ENCODE results near the gene SRRM3.
"Not testable (repeated sequence)": the region's sequence is repeated elsewhere in the genome, so short reads cannot be mapped to it uniquely, and the experiment has no call there.

The SRRM3 gene, protein sequence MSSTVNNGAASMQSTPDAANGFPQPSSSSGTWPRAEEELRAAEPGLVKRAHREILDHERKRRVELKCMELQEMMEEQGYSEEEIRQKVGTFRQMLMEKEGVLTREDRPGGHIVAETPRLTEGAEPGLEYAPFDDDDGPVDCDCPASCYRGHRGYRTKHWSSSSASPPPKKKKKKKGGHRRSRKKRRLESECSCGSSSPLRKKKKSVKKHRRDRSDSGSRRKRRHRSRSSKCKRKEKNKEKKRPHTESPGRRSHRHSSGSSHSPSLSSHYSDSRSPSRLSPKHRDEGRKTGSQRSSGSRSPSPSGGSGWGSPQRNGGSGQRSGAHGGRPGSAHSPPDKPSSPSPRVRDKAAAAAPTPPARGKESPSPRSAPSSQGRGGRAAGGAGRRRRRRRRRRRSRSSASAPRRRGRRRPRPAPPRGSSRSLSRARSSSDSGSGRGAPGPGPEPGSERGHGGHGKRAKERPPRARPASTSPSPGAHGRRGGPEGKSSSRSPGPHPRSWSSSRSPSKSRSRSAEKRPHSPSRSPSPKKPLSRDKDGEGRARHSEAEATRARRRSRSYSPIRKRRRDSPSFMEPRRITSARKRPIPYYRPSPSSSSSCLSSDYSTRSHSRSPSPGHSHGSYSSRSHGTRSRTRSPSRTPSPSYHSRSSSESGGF

DNA sequence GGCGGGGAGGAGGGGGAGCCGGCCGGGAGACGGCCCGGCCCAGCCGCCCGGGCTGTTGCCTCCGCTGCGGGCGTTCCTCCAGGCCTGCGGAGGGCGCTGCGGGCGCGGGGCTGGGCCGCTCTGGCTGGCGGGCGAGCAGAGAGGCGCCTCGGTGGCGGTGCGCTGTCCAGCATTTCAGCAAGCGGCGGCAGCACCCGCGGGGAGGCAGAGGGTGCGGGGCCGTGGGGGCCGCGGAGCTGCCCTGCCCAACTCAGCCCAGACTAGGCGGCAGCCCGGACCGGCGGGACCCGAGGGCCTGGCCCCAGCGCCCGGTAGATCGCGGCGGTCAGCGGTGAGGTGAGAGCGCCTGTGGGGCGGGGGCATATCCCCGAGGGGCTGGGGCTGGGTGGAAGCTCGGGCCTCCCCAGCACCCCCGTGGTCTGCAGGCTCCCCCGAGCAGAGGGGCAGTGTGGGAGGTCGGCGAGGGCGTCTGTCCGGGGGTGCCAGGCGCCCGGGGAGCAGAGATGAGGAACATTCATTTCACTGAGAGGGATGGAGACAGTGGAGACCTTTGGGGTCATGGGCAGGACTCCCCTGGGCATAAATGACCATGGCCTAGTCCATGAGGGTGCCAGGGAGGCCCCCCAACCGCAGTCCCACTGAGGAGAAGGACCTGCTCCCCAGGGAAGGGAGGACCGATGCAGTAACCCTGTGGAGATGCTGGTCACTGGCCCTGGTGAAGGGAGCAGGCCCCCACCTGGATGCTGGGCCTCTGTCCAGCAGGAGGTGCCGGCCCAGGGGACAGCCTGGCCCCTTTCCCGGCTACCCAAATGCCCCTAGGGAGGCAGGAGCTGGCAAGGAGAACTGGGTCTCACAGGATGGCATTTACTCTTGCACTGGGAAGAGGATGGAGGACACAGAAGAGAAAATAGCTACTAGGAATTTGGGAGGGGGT, at the start of gene SRRM3:
TSS of gene SRRM3 (plus strand) at position 165 of the 934 bp plus-strand sequence. CDS start 33,171 bp downstream, outside the sequence.
- DNase-seq = peak; percentile 84

- no peak for DNase-seq
These were observed 49.8 kb upstream of the SRRM3 start for GRCh38 chr7:76151932-76152331.

DNA sequence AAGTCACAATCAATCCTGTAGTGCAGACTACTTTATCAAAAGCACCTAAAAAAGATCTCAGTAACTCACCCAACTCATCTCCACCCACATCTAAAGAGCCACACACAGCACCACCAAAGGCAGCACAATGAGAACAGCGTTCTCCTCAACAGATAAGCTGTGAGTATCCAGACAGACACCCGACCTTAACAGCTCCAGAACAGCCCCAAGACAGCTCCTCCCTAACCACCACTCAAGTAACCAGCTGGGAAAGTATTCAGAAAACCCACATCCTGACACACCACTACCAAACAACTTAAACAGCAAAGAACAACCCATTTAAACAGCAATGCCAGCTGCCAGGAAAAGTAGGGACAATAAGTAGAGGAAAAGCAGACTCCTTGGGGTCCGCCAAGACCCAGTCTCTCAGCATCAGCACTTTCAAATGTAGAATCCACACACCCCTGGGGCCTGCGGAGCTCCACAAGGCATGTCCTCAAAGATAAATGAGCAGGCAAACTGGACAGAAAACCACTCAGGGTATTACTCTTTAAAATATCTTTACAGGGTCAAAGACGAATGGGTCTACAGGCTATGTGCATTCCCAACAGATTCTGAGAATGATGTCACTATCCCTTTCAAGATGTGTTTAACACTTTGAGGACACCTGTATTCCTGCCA, 48.0 kb upstream of the SRRM3 start:
- DNase-seq = not testable (repeated sequence)

DNA sequence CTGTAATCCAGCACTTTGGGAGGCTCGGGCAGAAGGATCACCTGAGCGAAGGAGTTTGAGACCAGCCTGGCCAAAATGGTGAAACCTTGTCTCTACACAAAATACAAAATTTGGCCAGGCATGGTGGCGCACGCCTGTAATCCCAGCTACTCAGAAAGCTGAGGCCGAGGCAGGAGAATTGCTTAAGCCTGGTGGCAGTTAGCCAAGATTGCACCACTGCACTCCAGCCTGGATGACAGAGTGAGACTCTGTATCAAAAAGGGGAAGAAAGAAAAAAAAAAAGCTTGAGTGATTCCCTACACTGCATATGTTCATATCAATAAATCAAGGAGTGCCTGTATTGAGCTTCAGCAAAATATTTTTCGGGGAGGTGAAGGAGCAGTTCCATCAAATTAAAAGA, 45.8 kb upstream of the SRRM3 start:
- no peak for DNase-seq

DNA sequence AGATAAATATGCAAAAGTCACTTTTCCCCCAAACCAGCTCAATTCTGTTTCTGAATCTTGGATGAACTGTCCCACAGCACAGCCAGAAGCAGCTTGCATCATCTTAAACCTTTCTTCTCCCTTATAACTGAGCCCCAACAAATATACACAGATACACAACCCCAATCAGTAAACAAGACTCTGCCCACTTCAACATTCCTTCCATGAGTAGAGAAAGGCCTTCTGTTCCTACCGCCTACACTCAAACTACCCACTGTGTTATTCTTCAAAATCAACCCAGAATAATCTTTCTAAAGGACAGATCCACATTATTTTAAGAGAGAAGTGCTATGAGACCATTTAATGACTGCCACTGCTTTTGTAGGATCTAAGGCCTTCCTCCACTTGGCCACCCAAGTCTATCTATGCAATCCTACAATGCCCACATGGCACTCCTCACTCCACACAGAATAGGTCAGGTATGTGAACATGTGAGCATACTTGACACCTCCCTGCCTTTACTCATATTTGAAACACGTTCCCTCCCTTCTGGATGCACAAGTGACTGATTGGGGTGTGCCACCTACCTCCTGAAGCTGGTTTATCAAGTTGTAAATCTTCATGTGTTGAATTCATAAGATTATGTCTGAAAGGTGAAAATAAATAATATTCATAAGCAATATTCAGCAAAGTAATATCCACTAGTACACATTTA, 44.6 kb upstream of the SRRM3 start:
- DNase-seq = not testable (repeated sequence)

DNA sequence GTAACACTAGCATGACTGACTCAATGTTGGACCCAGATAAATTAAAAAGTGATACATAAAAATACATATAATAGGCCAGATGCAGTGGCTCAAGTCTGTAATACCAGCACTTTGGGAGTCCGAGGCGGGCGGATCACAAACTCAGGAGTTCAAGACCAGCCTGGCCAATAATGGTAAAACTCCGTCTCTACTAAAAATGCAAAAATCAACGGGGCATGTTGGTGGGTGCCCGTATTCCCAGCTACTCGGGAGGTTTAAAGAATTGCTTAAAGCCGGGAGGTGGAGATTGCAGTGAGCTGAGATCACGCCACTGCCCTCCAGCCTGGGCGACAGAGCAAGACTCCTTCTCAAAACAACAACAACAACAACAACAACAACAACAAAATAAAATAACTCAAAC, 43.3 kb upstream of the SRRM3 start:
- DNase-seq = not testable (repeated sequence)

- not testable (repeated sequence) for DNase-seq
These were observed 39.1 kb upstream of the SRRM3 start for GRCh38 chr7:76162416-76163170.

- not testable (repeated sequence) for DNase-seq
These were observed 37.9 kb upstream of the SRRM3 start for GRCh38 chr7:76163812-76164211.

- no peak for DNase-seq
These were observed 36.4 kb upstream of the SRRM3 start for GRCh38 chr7:76165106-76165972.

DNA sequence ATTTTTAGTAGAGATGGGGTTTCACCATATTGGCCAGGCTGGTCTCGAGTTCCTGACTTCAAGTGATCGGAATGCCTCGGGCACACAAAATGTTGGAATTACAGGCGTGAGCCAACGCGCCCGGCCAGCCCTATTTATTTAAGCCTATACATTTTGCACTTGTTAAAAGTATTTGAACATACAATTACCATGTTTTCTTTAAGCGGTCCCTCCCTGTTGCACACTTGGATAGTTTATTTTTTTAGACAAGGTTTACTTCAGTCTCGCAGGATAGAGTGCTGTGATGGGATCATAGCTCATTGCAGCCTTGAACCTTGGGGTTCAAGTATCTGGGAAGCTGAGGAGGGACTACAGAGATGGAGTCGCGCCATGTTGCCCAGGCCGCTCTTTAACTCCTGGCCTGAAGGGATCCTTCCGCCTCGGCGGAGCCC, 35.7 kb upstream of the SRRM3 start:
- no peak for DNase-seq

DNA sequence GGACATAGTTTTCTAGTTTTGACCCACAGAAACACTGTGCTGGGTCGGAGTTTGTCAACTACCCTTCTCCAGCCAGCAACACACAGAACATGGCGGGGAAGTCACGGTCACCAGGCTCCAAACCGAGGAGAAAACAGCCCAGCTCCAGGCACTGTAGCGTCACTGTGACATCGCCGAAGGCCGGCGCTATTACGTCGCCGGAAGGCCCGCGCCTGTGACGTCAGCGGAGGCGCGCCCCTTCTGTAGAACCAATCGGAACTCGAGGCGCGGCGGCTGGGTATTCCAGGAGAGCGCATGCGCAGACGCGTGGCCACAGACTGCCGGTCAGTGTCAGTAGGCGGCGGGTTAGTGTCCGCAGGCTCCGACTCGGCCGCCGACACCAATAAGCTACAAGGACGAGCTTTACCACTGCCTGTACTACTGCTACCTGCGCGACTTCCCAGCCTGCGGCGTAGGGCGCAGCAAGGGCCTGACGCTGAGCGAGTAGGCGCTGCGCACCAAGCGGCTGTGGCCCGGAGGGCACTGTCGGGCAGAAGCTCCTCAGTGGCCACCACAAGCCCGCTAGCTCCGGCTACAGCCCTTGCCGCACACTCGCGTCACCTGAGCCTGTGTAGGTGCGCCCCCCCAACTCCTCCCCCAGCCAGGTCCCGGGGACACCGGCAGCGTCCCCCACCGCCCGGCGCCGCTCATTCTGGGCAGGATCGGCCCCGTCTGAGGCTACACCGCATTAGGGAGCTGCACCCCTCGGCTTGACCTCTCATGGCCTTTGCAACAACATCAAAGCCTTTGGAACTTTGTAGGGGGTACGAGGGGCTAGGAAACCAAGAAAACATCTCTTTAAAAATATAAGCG, 35.1 kb upstream of the SRRM3 start:
- DNase-seq = peak; percentile 92

DNA sequence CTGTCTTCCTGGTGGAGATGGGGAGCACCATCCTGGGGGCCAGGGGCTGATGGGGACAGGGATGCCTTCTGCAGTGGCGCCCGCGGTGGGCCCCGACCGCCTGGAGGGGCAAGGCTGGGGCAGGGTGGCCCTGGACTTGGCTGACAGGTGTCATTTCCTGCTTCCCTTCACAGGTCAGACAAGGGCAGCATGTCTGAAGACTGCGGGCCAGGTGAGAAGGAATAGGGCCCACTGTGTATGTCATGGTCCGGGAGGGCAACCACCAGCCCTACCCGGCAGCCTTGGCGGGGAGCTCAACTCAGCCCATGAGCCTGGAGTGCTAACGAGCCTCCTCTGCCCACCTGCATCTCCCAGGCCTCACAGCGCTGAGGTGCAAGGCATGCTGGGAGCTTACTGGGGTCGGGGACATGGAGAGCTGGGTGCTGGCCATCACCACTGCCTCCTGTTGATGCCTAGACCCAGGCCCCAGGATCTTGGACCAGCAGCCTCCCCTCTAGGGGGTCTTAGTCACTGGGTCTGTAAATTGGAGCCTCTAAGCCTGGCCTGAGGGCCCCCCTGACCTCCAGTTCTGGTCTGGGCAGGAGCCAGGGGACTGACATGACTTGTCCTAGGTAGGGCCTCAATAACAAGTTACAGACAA, 28.0 kb upstream of the SRRM3 start:
- no peak for DNase-seq

DNA sequence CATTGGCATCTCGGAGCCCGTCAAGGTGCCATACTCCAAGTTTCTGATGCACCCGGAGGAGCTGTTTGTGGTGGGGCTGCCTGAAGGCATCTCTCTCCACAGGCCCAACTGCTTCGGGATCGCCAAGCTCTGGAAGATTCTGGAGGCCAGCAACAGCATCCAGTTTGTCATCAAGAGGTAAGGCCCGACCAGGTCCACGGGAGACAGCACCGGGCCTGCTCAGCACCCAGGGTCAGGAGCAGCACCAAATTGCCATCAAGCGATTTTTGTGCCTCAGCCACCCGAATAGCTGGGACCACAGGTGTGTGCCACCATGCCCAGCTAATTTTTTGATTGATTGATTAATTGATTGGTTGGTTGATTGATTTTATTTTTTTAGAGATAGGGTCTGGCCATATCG, 24.7 kb upstream of the SRRM3 start:
- DNase-seq = not testable (repeated sequence)

DNA sequence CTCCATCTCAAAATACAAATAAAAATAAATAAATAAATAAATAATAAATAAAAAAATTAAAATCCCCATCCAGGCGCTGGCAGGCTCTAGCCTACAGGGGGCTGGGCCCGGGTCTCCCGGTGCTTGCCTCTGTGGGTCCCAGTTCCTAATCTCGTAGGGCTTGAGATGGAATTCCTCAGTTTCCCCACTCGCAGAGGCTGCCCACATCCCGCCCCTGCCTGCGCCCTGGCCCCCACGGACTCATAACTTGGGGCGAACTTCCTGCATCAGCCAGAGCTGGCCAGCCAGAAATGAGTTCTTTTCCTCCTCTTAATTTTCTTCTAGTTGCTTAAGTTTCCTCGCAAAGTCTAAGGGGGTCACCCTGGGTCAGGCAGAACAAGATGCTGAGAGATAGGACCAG, 22.0 kb upstream of the SRRM3 start:
- no peak for DNase-seq

GRCh38 chr7:76182225-76182960, 19.3 kb upstream of the SRRM3 start:
- DNase-seq = no peak

DNA sequence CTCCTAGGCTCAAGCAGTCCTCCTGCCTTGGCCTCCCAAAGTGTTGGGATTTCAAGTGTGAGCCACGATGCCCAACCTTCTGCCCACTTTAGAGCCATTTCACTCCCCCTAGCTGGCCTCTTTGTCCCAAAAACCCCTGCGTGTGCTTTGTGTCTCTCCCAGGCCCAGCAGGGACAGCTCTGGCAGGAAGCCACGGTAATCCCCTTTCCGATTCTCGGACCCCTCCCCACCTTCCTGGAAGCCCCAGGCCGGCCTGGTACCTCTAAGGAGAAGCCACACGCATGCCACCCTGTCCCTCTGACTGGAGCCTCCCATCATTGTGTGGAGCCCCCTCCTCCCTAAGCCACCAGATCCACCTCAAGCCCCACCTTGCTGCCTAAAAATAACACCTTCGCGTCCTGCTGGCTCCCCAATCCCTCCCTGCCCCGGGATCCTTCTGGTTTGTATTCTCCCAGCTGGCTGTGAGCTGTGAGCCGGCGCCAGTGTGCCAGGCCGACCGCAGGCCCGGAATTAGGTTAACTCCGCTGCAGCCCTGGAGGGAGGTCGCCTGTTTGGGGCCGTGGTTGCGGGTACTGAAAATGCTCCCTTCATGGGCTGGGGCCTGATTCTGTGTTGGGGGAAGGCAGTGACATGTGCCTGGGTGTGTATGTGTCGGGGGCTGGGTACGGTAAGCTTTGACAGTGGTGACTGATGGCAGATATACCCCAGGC, 16.4 kb upstream of the SRRM3 start:
- no peak for DNase-seq

- DNase-seq = no peak
These were observed 14.4 kb upstream of the SRRM3 start for GRCh38 chr7:76187272-76187671.
